Aorta (tissue), 5 donors: ENCODE measurements around the gene DMWD. TPM values are rescaled to one million over a fixed set of nuclear protein-coding genes. Genes with fewer than 3 reads are reported as not detected.
A peak's percentile ranks its signal among the peaks of the same experiment; 100 is the strongest.

Source experiments
- ATAC-seq: fragments of 200-7000 bp; cut with Tn5 transposase; one replicate; pipeline ENCODE4 v1.9.1; 2022; ENCODE audit warnings: moderate library complexity; ENCODE audit not compliant: low FRiP score
- DNase-seq, 2 donors: peaks; one replicate each; pipeline ENCODE4 v3.0.0-alpha.2; 2020
- H3K27ac ChIP-seq, 2 donors: one replicate each; pipeline ENCODE4 v1.5.1; 2013; ENCODE audit warnings: low read length in 2 of 2, mild to moderate bottlenecking in 2 of 2, moderate library complexity in 2 of 2, control low read depth in 1 of 2, inconsistent platforms in 1 of 2, low read depth in 1 of 2
- H3K27me3 ChIP-seq, 2 donors: one replicate each; pipeline ENCODE4 v1.6.1; 2013; ENCODE audit warnings: control low read depth in 1 of 2, low read length in 1 of 2, mild to moderate bottlenecking in 1 of 2, moderate library complexity in 1 of 2; ENCODE audit not compliant: insufficient read depth in 2 of 2, control insufficient read depth in 1 of 2
- H3K36me3 ChIP-seq, 2 donors: one replicate each; pipeline ENCODE4 v1.6.1; 2013; ENCODE audit warnings: control low read depth in 1 of 2, low read length in 1 of 2, mild to moderate bottlenecking in 1 of 2; ENCODE audit not compliant: insufficient read depth in 2 of 2, control insufficient read depth in 1 of 2
- H3K4me1 ChIP-seq, 2 donors: one replicate each; pipeline ENCODE4 v1.6.1; 2013; ENCODE audit warnings: low read length in 2 of 2, control low read depth in 1 of 2, mild to moderate bottlenecking in 1 of 2, moderate library complexity in 1 of 2; ENCODE audit not compliant: insufficient read depth in 2 of 2, control insufficient read depth in 1 of 2
- H3K4me3 ChIP-seq, 2 donors: one replicate each; pipeline ENCODE4 v1.5.1; 2013; ENCODE audit warnings: low read length in 2 of 2, control low read depth in 1 of 2, mild to moderate bottlenecking in 1 of 2
- H3K9me3 ChIP-seq: one replicate; pipeline ENCODE4 v1.6.1; 2013; ENCODE audit warnings: mild to moderate bottlenecking, low read length; ENCODE audit not compliant: control insufficient read depth
- WGBS, 2 donors: extraction: QIAGEN DNeasy Blood & Tissue Kit; methylation state at CpG; one replicate each; pipeline ENCODE4 v1.1.7; 2013; 5-methylcytosine and 5-hydroxymethylcytosine counted together
- intact Hi-C, 2 donors: fragments of 100-400 bp; cut with DNase I; formaldehyde crosslinking; loops; one replicate each; pipeline versions ENCODE4 v1.14.2 to v1.15.0; 2022
- polyA plus RNA-seq, 2 donors: library from polyadenylated mRNA; stranded (reverse); fragments of 200-250 nt; gene quantifications; one replicate each; pipeline ENCODE4 v1.2.3, GENCODE V29; 2013
- total RNA-seq, 2 donors: library from RNA; stranded (reverse); fragmentation: NEBNext Ultra II Directional; extraction: Animal tissue kit (Norgen Biotek cat#: 25700); gene quantifications; one replicate each; pipeline ENCODE4 v1.2.1, GENCODE V29; 2021
- donor health status: healthy with polysubstance abuse.
- donor health status: Bipolar disorder and iron deficiency.
- donor health status: DM: no; HTN: no; CAD: no.
- donor health status: DM: no; HTN: no; CAD: no.
- donor health status: DM: yes; HTN: yes; CAD: no.

Gene DMWD
- total and polyA plus RNA-seq, 4 donors, result 20.9 to 70.7 (median 66.4) TPM

DNA sequence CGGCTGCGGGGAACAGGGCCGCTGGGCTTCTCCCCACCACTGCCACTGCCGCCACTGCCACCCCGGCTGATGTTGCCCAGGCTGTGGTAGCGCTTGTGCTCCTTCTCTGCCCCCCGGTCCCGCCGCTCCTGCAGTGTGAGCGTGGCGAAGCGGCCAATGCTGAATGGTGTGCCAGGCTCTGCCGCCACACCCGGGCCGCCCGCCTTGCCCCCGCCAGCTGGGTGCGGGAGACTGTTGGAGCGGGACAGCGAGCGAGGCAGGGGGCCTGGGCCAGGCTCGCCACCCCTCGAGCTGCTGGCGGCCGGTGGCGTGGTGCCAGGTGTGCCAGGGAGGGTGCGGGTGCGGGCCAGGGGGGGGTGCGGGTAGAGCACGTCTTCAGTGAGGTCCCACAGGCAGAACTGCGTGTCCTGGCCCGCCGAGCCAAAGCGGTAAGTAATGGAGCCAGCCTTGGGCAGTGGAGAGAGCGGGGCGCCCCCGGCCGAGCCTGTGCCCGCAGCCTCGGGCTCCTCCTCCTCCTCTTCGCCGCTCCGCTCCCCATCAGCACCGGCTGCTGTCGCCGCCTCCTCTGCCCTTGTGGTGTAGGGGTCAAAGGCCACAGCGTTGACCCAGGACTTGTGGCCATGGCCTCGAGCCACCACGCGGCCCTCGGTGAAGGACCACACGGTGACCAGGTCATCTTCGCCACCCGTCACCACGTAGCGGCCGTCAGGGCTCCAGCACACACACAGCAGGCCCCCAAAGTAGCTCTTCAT, 6.7 kb downstream of the DMWD start:
- Histone ChIP-seq H3K27me3 (no peaks in the 10 kb centered on the region), H3K27ac (peak overlapping the region in 1 of 2 donors; percentile 93), H3K36me3 (no peaks in the 10 kb centered on the region), H3K4me1 (no peaks in the 10 kb centered on the region), H3K4me3 (no peak overlapping the region), H3K9me3 (no peaks in the 10 kb centered on the region)
- DNase-seq (no peak), ATAC-seq (no peak)
- 87 to 88% methylated on average over 50 to 57 of the region's 57 CpGs for WGBS, 2 donors
- intact Hi-C loops, result no loop called here

GRCh38 chr19:45785097-45785496, 7.5 kb downstream of the DMWD start:
- H3K4me3 ChIP-seq, result no peak overlapping the region
- H3K27me3 ChIP-seq, result no peaks in the 10 kb centered on the region
- no peaks in the 10 kb centered on the region for H3K9me3 ChIP-seq
- no peaks in the 10 kb centered on the region for H3K36me3 ChIP-seq
- ATAC-seq (no peak), DNase-seq (no peak)
- WGBS, 2 donors, result 17 to 20% methylated on average over 5 of the region's 5 CpGs
- no peaks in the 10 kb centered on the region for H3K4me1 ChIP-seq
- peak overlapping the region; percentile 91 to 93 for H3K27ac ChIP-seq
- intact Hi-C loops, result no loop called here

DNA sequence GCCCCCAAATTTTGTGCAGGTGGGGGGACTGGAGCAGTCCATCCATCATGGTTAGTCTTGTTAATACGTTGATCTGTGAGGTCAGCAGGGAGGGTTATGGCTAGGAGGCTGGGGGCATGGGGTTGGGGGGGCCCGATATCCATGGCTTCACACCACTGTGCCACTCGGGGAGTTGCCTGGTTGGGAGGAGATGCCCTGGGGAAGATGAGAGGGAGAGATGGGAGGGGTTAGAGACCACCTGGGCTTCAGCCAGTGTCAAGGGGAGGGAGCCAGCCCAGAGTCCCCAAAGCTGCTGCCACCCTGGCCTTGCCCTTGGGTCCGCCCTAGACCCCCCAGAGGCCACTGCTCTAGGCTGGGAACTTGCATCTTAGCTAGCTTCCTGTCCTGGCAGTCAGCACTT, 8.5 kb downstream of the DMWD start:
- no peak overlapping the region for H3K4me3 ChIP-seq
- ATAC-seq (no peak), DNase-seq (no peak)
- peak overlapping the region; percentile 91 to 93 for H3K27ac ChIP-seq
- H3K36me3 ChIP-seq, result no peaks in the 10 kb centered on the region
- no peaks in the 10 kb centered on the region for H3K4me1 ChIP-seq
- intact Hi-C loops, result no loop called here
- WGBS, 2 donors, result 53% methylated on average over 4 of the region's 4 CpGs
- no peaks in the 10 kb centered on the region for H3K9me3 ChIP-seq
- H3K27me3 ChIP-seq, result no peaks in the 10 kb centered on the region

DNA sequence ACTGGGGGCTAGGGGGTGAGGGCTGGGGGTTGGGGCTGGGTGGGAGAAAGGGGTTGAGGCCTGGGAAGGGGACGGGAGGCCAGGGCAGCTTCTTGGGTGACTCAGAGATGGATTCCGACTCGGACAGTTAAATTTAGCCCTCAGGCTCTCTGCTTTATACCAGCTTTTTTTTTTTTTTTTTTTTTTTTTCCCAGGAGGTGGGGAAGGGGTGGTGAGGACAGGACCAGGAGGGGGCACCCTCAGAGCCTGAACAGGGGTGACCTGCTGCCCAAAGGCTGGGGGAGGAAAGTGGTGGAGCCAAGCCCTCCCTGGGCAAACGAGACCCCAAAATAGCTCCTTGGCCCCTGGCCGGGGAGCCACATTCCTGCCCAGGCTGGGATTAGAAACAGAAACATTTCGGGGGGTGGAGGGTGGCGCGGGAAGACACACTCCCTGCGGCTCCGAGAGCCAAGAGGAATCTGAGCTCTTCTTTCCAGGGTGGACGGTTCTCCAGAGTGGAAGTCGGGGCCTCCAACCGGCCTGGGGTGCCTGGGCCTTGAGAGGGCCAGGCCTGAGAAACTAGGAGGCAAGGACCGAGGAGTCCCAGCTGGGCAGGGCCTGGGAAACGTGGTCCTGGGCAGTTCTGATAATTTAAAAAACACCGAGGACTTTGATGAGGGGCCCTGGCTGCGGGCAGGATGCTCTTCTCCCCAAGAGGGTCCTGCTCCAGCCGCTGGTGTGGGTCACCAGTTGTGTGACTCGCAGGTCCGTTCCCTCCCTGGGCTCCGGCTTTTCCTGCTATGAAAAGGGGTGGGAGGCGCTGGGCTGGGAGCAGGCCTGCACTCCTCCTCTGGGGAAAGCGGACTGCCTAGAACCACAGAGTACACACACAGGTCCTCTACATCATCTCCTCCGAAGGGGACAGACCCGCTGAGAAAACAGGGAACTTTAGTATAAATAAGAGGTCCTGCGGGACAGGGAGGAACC, 9.5 kb downstream of the DMWD start:
- H3K9me3 ChIP-seq, result no peaks in the 10 kb centered on the region
- no peaks in the 10 kb centered on the region for H3K4me1 ChIP-seq
- intact Hi-C loops, result loop anchor here in 1 of 2 donors (2.0 kb wide), 1 partner anchor 14 kb away; the partner anchor contains the start of gene SIX5
- peak overlapping the region in 1 of 2 donors; percentile 62 for H3K4me3 ChIP-seq
- DNase-seq (peak; percentile 85 to 92), ATAC-seq (peak; percentile 73)
- peak overlapping the region; percentile 91 to 93 for H3K27ac ChIP-seq
- H3K27me3 ChIP-seq, result no peaks in the 10 kb centered on the region
- peaks cover 0 to 4% of the 10 kb centered on the region in 2 donors for H3K36me3 ChIP-seq
- 3 to 9% methylated on average over 25 to 26 of the region's 26 CpGs for WGBS, 2 donors

GRCh38 chr19:45782162-45782691, 10.4 kb downstream of the DMWD start, which contains the start of gene DMPK:
DMPK (minus strand) TSS chr19:45782490; CDS start chr19:45782352, 138 bp downstream.
- ATAC-seq (peak; percentile 73), DNase-seq (peak; percentile 78 to 89)
- H3K36me3 ChIP-seq, result peaks cover 0 to 12% of the 10 kb centered on the region in 2 donors
- peak within 1 kb of the TSS; percentile 62 to 76 for H3K4me3 ChIP-seq
- 6 to 12% methylated on average over 17 to 18 of the region's 18 CpGs for WGBS, 2 donors
- H3K4me1 ChIP-seq, result no peaks in the 10 kb centered on the region
- peak within 1 kb of the TSS; percentile 91 to 93 for H3K27ac ChIP-seq
- no peaks in the 10 kb centered on the region for H3K9me3 ChIP-seq
- H3K27me3 ChIP-seq, result no peaks in the 10 kb centered on the region
- intact Hi-C loops, result loop anchor here in 1 of 2 donors (2.0 kb wide), 1 partner anchor 13 kb away; the partner anchor contains the start of gene SIX5

- Histone ChIP-seq H3K27me3 (no peaks in the 10 kb centered on the region), H3K36me3 (peaks cover 0 to 18% of the 10 kb centered on the region in 2 donors), H3K27ac (peak overlapping the region; percentile 73 to 91), H3K4me1 (no peaks in the 10 kb centered on the region), H3K9me3 (no peaks in the 10 kb centered on the region), H3K4me3 (peak overlapping the region; percentile 62 to 76)
- WGBS, 2 donors, result 6% methylated on average over 14 to 17 of the region's 17 CpGs
- DNase-seq, result peak; percentile 65 to 82
- ATAC-seq, result peak; percentile 9
- intact Hi-C loops, result loop anchor here in 1 of 2 donors (2.0 kb wide), 1 partner anchor 13 kb away; the partner anchor contains the start of gene SIX5
These were observed 11.2 kb downstream of the DMWD start for GRCh38 chr19:45781214-45782161.

- intact Hi-C loops, result no loop called here
- Histone ChIP-seq H3K36me3 (peaks cover 0 to 18% of the 10 kb centered on the region in 2 donors), H3K4me3 (peak overlapping the region; percentile 62 to 76), H3K9me3 (no peaks in the 10 kb centered on the region), H3K27ac (peak overlapping the region in 1 of 2 donors; percentile 73), H3K27me3 (no peaks in the 10 kb centered on the region), H3K4me1 (no peaks in the 10 kb centered on the region)
- 4 to 7% methylated on average over 10 to 13 of the region's 13 CpGs for WGBS, 2 donors
- no peak for ATAC-seq
- peak; percentile 54 to 78 for DNase-seq
These were observed 12.0 kb downstream of the DMWD start for GRCh38 chr19:45780448-45781213.
